ENCODE results near the gene SLC35B2. TPM values are rescaled to one million over a fixed set of nuclear protein-coding genes. Genes with fewer than 3 reads are reported as not detected.

The SLC35B2 gene
- total and polyA plus RNA-seq, 10 of the 15 experiments (the other 5 are each of a cell fraction or from before 2014, with no cell fraction given), result 11.3 to 45.4 (median 33.8) TPM

DNA sequence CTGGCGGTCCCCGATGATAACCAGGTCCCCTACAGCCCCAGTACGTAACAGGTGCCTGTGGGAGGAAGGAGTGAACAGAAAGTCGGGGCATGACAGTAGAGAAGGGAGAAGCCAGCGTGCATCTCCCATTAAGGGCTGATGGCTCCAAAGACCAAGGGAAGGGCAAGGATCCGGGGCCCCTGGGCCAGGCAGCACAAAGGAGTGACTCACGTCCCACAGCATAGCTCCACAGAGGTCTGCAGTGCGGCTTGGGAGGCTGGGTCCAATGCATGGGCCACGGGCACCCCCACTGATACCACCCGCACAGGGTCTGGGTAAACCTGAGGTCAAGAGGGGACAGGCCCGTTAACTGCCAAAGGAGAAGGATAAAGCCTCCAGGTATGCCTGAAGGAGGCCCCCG lies 45.5 kb upstream of the SLC35B2 start:
- Histone ChIP-seq H2AFZ (ENCODE audit: control insufficient read depth, low read depth, low read length) (no peak overlapping the region), H3K9ac (ENCODE audit: control insufficient read depth, insufficient read depth, low read length) (no peak overlapping the region), H3K4me1 (ENCODE audit: control insufficient read depth, insufficient read depth, low read length) (no peaks in the 10 kb centered on the region), H3K4me2 (ENCODE audit: control insufficient read depth, insufficient read depth) (no peak overlapping the region), H3K9me3 (replicated peaks; ENCODE audit: control insufficient read depth, insufficient read depth, low read length) (no peaks in the 10 kb centered on the region), H4K20me1 (ENCODE audit: control insufficient read depth, insufficient read depth) (no peaks in the 10 kb centered on the region), H3K27ac (ENCODE audit: control insufficient read depth, insufficient read depth) (no peak overlapping the region), H3K4me3 (no peak overlapping the region), H3K27me3 (replicated peaks in 1 of 2; ENCODE audit: control insufficient read depth in 2 of 2, insufficient read depth in 2 of 2, low read length in 1 of 2) (peaks cover 0 to 2% of the 10 kb centered on the region in 2 experiments; a peak in 2 of 4 replicates), H3K79me2 (ENCODE audit: control insufficient read depth, insufficient read depth, low read length) (no peaks in the 10 kb centered on the region), H3K36me3 (ENCODE audit: control insufficient read depth in 2 of 2, insufficient read depth in 2 of 2, low read length in 1 of 2) (peaks cover 5 to 31% of the 10 kb centered on the region in 2 experiments; a peak in 3 of 4 replicates)
- intact Hi-C loops (cut with micrococcal nuclease; ENCODE audit: unreplicated experiment) (no loop called here), in situ Hi-C loops (cut with MboI) (no loop called here)
- SMC1A ChIA-PET (ENCODE audit: uncharacterized antibody, unreplicated experiment), result interaction anchor here (1.0 kb wide), 1 partner anchor 35 kb away, joined by 5 read pairs; no protein-coding TSS in a partner anchor
- POLR2A ChIA-PET, result no interaction called here
- CTCF ChIA-PET, result interaction anchor here (2.8 to 7.4 kb wide), 2 partner anchors 10 to 36 kb away, joined by 15 to 87 read pairs; partner anchors contain the start of genes AARS2, NFKBIE and TMEM151B
- no peak for ATAC-seq
- WGBS (ENCODE audit: insufficient coverage, insufficient replicate concordance, low lambda C conversion rate, missing lambda C conversion rate), result 90% methylated on average over 11 of the region's 12 CpGs
- no TSS peak for BruUV-seq (replicated peaks)
- no peak for DNase-seq (ENCODE audit: low read depth, low spot score)
- RAD21 ChIA-PET (ENCODE audit: unreplicated experiment), result interaction anchor here (1.0 kb wide), 1 partner anchor 34 kb away, joined by 3 read pairs; no protein-coding TSS in a partner anchor
- FAIRE-seq, result no peak
- no peak for TF ChIP-seq BCL11A (IDR thresholded peaks at IDR 0.05; ENCODE audit: low read depth, low read length)
- TF ChIP-seq POU2F2 (IDR thresholded peaks at IDR 0.05; ENCODE audit: borderline replicate concordance, low read depth, low read length), result no peak
- no peak for TF ChIP-seq POLR2AphosphoS2 (IDR thresholded peaks at IDR 0.05; ENCODE audit: low read depth, low read length)
- no peak for TF ChIP-seq PML (IDR thresholded peaks at IDR 0.05; ENCODE audit: low read length)
- no peak for TF ChIP-seq ETV6 (conservative IDR thresholded peaks at IDR 0.05 in 1 of 2, IDR thresholded peaks at IDR 0.05 in 1 of 2; ENCODE audit: borderline replicate concordance in 1 of 2, low read depth in 1 of 2)
- TF ChIP-seq SUPT20H (IDR thresholded peaks at IDR 0.05; ENCODE audit: borderline replicate concordance, control insufficient read depth, low read depth, low read length), result no peak
- no peak for TF ChIP-seq FOXM1 (IDR thresholded peaks at IDR 0.05; ENCODE audit: low read depth, low read length)
- no peak for TF ChIP-seq SREBF1 (IDR thresholded peaks at IDR 0.05; ENCODE audit: low read length)
- TF ChIP-seq JUND (IDR thresholded peaks at IDR 0.05; ENCODE audit: low read depth, low read length), result no peak
- no peak for TF ChIP-seq HDGF (IDR thresholded peaks at IDR 0.05)
- TF ChIP-seq RELA (IDR thresholded peaks at IDR 0.05; ENCODE audit: borderline replicate concordance, partially characterized antibody), result no peak
- no peak for TF ChIP-seq NFYA (IDR thresholded peaks at IDR 0.05; ENCODE audit: borderline replicate concordance, low read depth, low read length)

All from GM12878 (cell line).